Prostate gland (tissue), 2 donors: ENCODE measurements around the gene QRICH1. TPM values are rescaled to one million over a fixed set of nuclear protein-coding genes. Genes with fewer than 3 reads are reported as not detected.

Experiments used
- DNase-seq: peaks from one replicate; pipeline ENCODE4 v3.0.0-alpha.2; 2019; ENCODE audit warnings: low spot score
- H3K27ac ChIP-seq, 2 donors: fragments of 200-600 bp; sonication (generic); 2 replicates each; pipeline ENCODE4 v1.5.1; 2017 to 2019
- H3K27me3 ChIP-seq: fragments of 200-600 bp; sonication (generic); replicated peaks from 2 replicates; pipeline ENCODE4 v1.5.1; 2019; ENCODE audit not compliant: insufficient read depth
- H3K36me3 ChIP-seq, 2 donors: fragments of 200-600 bp; sonication (generic); 1 replicate in 1 of 2; 2 replicates in 1 of 2; pipeline versions ENCODE4 v1.5.1 to v1.8.1; 2017 to 2019
- H3K4me1 ChIP-seq: fragments of 200-600 bp; sonication (generic); replicated peaks from 2 replicates; pipeline ENCODE4 v1.5.1; 2019
- H3K4me3 ChIP-seq, 2 donors: fragments of 200-600 bp; sonication (generic); 2 replicates each; pipeline ENCODE4 v1.5.1; 2017 to 2019
- H3K9me3 ChIP-seq: fragments of 200-600 bp; sonication (generic); 2 replicates; pipeline ENCODE4 v1.5.1; 2017
- POLR2A ChIP-seq: fragments of 450-650 bp; IDR thresholded peaks from one replicate; pipeline ENCODE4 v1.6.1; 2016; ENCODE audit warnings: antibody characterized with exemption, mild to moderate bottlenecking
- POLR2AphosphoS5 ChIP-seq: sonication (generic); formaldehyde crosslinking; IDR thresholded peaks from one replicate; pipeline ENCODE4 v1.6.1; 2017; ENCODE audit warnings: antibody characterized with exemption
- WGBS: methylation state at CpG from one replicate; pipeline ENCODE4 v1.1.5; 2018; 5-methylcytosine and 5-hydroxymethylcytosine counted together
- intact Hi-C: fragments of 100-400 bp; cut with DNase I; formaldehyde crosslinking; loops from one replicate; pipeline ENCODE4 v1.14.2; 2022
- total RNA-seq, 2 donors: library from RNA; depleted of rRNA; stranded (reverse); fragments of >200 nt; gene quantifications; one replicate each; pipeline ENCODE4 v1.1.0, GENCODE V29; 2016
- TF ChIP-seq, protein P1 (sequence below), 4 experiments: fragments of 200-600 bp in 2 of 4; fragments of 450-650 bp in 2 of 4; sonication (generic) in 2 of 4; IDR thresholded peaks; 1 replicate in 3 of 4; 2 replicates in 1 of 4; pipeline ENCODE4 v1.5.1; 2016 to 2019; ENCODE audit warnings: antibody characterized with exemption in 4 of 4, mild to moderate bottlenecking in 2 of 4, moderate library complexity in 2 of 4

QRICH1 gene
- 100 to 1,000 TPM in 1 of 2 donors, 10 to 100 TPM in 1; 60.1 to 132 TPM for total RNA-seq

GRCh38 chr3:49093853-49094767 lies at the start of gene QRICH1:
Gene QRICH1 (minus strand): TSS chr3:49094071. CDS start chr3:49077017, 17,054 bp downstream.
- TF ChIP-seq POLR2A (peak; percentile 73), POLR2AphosphoS5 (peak; percentile 93)
- TF ChIP-seq, protein P1, sequence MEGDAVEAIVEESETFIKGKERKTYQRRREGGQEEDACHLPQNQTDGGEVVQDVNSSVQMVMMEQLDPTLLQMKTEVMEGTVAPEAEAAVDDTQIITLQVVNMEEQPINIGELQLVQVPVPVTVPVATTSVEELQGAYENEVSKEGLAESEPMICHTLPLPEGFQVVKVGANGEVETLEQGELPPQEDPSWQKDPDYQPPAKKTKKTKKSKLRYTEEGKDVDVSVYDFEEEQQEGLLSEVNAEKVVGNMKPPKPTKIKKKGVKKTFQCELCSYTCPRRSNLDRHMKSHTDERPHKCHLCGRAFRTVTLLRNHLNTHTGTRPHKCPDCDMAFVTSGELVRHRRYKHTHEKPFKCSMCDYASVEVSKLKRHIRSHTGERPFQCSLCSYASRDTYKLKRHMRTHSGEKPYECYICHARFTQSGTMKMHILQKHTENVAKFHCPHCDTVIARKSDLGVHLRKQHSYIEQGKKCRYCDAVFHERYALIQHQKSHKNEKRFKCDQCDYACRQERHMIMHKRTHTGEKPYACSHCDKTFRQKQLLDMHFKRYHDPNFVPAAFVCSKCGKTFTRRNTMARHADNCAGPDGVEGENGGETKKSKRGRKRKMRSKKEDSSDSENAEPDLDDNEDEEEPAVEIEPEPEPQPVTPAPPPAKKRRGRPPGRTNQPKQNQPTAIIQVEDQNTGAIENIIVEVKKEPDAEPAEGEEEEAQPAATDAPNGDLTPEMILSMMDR (IDR thresholded peaks at IDR 0.05) = peak in 2 of 4 experiments; percentile 47 to 63
- DNase-seq = peak; percentile 96
- intact Hi-C loops = loop anchor here (5.0 to 10.0 kb wide), 4 partner anchors 38 to 318 kb away; partner anchors contain the start of genes LAMB2, NDUFAF3, RHOA and TCTA
- peak within 1 kb of the TSS; percentile 95 to 97 for H3K27ac ChIP-seq
- no peaks in the 10 kb centered on the region for H3K9me3 ChIP-seq
- H3K36me3 ChIP-seq = peaks cover 10 to 12% of the 10 kb centered on the region in 2 donors
- 1% methylated on average over 28 of the region's 65 CpGs for WGBS
- peak within 1 kb of the TSS; percentile 78 to 100 for H3K4me3 ChIP-seq
- H3K27me3 ChIP-seq = no peaks in the 10 kb centered on the region
- H3K4me1 ChIP-seq = peaks cover 6% of the 10 kb centered on the region

DNA sequence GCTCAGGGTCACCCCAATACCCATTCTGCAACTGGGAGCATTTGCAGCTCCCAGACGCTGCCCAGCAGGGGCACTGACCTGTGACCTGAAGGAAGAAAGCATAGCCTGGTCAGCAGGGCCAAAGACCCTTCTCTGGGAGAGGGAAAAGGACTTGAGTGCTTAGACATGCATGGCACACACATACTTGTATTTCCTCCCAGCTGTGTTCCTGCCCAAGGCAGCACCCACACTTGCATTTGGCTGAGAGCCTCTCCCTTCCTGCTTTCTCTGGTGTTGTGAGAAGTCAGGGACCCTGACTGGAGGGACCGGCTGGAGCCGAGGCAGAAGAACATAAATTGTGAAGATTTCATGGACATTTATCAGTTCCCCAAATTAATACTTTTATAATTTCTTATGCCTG lies 46.2 kb upstream of the QRICH1 start:
- Histone ChIP-seq H3K9me3 (no peaks in the 10 kb centered on the region), H3K4me1 (no peaks in the 10 kb centered on the region), H3K36me3 (no peaks in the 10 kb centered on the region), H3K27me3 (no peaks in the 10 kb centered on the region), H3K27ac (no peak overlapping the region), H3K4me3 (no peak overlapping the region)
- no peak for TF ChIP-seq POLR2A
- TF ChIP-seq, protein P1 (IDR thresholded peaks at IDR 0.05) = no peak
- WGBS = 90% methylated on average over 3 of the region's 3 CpGs
- no peak for DNase-seq
- intact Hi-C loops = no loop called here

DNA sequence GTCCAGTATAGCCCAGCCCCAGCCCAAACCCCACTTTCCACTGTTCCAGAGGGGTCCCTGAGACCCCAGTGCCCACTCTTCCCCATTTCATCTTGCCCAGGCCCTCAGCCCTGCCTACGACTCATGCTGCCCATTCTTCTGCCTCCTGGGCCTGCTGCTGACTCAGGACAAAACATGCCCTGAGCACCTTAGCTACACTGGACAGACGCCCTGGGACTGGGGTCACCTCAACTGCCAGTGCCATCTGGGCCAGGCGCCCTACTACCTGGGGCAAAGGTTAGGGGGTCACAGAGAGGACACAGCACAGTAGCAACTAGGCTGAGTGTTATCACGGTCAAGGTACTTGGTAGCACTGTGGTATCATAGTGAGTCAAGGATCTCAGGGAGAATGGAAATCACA lies 41.6 kb upstream of the QRICH1 start:
- intact Hi-C loops = loop anchor here (10.0 kb wide), 1 partner anchor 1149 kb away; no protein-coding TSS in a partner anchor
- Histone ChIP-seq H3K4me1 (peaks cover 5% of the 10 kb centered on the region), H3K4me3 (no peak overlapping the region), H3K9me3 (no peaks in the 10 kb centered on the region), H3K27me3 (no peaks in the 10 kb centered on the region), H3K27ac (no peak overlapping the region), H3K36me3 (no peaks in the 10 kb centered on the region)
- DNase-seq = no peak
- WGBS = 90% methylated on average over 4 of the region's 4 CpGs
- TF ChIP-seq POLR2A (no peak), POLR2AphosphoS5 (no peak)
- TF ChIP-seq, protein P1 (IDR thresholded peaks at IDR 0.05) = no peak

DNA sequence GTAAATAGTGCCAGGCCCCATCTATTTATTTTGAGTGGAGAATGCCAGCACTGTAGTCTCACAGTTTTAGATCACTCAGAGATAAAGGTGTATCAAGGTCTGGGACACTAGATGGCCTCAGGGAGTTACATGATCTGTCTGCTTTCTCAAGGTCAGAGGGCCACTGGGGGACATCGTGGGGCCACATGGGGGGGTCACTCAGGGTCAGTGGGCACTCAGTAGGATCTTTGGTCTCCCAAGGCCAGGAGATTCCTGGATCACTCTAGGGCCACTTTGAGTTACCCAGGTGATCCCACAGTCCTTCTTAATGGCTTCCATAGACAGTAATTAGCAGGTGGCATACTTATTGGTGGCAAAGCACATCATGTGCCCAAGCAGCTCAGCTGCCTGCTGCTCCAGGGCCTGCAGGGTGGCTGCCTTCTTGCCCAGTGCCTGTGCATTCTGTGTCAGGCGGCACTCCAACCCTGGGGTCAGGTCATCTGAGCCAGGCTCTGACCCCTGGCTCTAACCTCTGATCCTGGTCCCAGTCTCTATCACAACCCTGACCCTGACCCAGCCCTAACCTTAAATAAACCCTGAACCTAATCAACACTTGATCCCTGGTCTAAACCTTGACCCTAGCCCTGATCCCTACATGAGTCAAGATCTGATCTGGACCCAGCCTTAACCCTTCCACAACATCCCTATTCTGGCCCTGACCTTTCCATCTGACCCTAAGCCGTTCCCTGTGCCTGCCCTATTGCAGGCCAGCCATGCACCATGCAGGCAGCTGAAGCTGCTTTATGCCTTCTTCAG lies 40.8 kb upstream of the QRICH1 start:
- no peaks in the 10 kb centered on the region for H3K27me3 ChIP-seq
- H3K4me1 ChIP-seq = peaks cover 5% of the 10 kb centered on the region
- DNase-seq = no peak
- TF ChIP-seq, protein P1 (IDR thresholded peaks at IDR 0.05) = no peak
- TF ChIP-seq POLR2AphosphoS5 (no peak), POLR2A (no peak)
- peak overlapping the region; percentile 81 for H3K27ac ChIP-seq
- WGBS = 55% methylated on average over 3 of the region's 3 CpGs
- intact Hi-C loops = loop anchor here (5.0 to 10.0 kb wide), 2 partner anchors 42 to 1150 kb away; partner anchors contain the start of gene QRICH1
- no peaks in the 10 kb centered on the region for H3K9me3 ChIP-seq
- H3K36me3 ChIP-seq = no peaks in the 10 kb centered on the region
- no peak overlapping the region for H3K4me3 ChIP-seq
